Activated gamma-delta T cell (primary cell): Measurements from ENCODE around the gene RALGAPA2.

Source experiments
- DNase-seq: peaks from one replicate; lab custom pipeline; 2025; lab: John Stamatoyannopoulos, UW

RALGAPA2 gene

DNA sequence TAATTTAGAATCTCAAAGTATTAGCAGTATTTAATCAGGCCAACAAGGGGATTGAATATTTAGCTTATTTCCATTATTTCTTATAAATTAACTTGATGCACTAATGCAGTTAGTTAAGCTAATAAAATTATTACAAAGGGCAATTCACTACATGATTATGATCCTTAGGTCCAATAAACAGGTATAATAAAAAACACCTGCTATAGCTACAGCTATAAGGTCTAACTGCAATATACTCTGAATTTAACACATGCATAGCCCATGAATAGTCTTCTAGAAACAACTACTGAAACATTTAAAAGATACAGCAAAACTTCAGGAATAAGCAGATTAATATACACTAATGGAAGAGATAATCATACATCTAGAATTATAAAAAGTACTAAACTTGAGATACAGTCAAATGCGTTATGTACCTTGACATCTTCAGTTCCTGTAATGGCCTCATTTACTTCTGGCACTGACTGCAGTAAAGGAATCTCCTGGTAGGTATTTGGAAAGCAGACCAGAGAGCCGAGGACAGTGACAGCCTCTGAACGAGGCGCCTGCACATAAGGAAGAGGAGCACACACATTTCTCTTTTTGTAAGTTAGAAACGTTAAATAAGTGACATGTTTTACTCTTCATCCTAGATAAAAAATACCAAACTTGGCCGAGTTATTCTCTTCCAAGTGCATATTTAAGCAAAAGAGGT lies 176.1 kb downstream of the RALGAPA2 start:
- no peak for DNase-seq

DNA sequence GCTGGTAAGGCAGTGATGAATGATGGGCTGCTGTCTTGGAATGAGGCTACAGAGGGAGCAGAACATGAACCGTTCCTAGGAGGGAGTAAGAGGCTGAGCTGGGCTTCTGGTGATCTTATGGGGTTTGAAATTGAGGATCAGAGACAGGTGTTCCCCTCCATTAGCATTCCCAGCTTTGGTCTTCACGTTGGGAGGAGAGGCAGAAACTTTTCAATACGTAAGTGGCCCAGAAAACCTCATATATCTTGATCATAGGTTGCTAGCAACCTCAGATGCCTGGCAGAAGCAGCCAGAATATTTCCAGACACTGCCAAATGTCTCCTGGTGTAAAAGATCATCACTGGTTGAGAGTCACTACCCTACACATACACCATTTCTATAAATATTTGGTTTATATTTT lies 177.4 kb downstream of the RALGAPA2 start:
- DNase-seq: no peak

DNA sequence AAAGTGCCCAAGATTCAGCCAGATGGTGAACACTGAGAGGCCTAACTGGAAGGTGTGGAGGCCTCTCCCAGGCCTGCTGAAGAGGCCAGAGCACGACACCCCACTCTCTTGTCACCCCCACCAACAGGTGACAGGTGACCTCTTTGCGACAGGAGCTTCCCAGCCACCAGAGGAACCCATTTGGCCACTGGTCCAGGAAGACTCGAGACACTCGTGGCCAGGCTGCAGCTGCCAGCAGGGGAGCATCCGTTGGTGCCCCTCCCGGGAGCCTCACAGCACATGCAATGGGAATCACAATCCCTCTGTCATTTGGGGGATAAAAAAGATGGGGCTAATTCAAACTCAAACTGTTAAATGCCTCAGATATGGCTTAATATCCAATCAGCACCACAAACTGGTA lies 181.2 kb downstream of the RALGAPA2 start:
- DNase-seq: no peak

DNA sequence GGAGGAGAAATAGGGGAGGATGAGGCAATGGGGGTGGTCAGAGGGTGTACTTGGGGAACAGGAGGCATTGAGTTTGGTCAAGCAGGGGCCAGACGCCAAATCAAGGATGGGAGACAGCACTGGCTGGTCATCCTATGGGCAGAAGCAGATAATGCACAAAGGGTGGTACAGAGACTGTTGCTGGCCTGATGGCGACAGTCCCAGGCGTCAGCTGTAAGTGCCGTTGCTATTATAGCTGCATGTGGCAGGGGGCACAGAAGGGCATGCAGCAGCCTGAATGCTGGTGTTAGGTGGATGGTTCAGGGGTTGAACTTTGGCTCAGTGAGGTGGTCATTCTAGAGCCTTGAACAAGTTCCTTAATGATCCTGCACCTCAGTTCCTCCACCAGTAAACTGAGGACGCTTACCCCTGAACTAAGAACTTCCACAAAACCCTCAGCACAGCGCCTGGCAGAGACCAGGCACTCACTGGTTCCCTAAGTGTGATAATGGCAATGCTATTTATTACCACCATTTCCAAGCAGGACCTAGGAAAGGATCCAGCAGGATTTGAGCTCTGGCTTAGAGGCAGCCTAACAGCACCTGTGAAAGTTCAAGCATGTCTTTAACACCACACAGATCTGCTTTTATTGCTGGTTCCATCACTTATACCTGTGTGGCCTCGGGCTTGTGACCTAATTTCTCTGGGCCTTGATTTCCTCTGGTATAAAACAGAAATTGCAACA lies 181.9 kb downstream of the RALGAPA2 start:
- no peak for DNase-seq

DNA sequence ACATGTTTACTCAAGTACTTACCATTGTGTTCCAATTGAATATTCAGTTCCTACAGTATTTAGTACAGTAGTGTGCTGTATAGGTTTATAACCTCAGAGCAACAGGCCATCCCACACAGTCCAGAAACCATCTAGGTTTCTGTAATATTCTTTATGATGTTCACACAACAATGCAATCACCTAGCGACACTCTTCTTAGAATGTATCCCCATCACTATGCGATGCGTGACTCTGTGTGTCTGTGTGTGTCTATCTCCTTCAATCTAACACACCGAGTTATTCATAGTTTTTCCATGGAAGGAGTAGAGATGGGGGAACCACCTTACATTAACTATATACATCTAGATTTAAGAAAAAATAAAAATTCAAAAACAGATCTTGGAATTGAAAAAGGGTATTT lies 182.8 kb downstream of the RALGAPA2 start:
- DNase-seq: no peak

DNA sequence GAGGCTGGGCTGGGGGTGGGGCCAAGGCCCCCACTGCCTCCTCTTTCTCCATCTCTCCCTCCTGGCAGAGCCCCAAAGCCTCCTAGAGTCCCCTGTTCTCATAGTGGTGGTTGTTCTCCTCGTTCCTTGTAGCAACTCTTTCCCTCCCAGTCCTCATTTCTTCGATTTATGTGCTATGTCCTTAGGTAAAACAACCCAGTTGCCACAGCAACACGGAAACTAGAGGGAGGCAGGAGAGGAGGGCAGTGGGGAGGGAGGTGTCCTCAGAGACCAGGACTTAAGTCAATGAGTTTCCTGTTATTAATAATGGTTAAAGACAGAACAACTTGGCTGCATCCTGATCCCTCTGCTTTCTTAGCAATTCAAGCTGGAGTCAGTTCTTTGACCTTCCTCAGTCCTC lies 183.6 kb downstream of the RALGAPA2 start:
- no peak for DNase-seq

DNA sequence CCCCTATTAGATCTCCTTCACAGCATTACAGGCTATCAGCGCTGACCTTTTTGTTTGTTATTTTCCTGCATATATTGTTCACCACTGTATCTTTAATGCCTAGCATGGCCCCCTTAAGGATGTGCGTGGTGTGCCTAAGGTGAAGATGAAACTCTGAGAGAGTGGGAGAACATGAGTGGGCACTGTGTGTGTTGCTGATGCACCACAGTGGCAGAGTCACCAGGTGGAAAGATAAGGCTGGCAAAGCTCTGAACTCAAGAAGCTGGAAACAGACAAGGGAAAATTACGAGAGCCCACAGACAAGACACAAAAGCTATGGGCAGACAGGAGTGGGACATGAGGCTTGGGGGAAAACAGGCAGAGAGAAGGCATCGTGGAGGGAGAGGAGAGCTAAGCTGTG lies 184.8 kb downstream of the RALGAPA2 start:
- DNase-seq: no peak

DNA sequence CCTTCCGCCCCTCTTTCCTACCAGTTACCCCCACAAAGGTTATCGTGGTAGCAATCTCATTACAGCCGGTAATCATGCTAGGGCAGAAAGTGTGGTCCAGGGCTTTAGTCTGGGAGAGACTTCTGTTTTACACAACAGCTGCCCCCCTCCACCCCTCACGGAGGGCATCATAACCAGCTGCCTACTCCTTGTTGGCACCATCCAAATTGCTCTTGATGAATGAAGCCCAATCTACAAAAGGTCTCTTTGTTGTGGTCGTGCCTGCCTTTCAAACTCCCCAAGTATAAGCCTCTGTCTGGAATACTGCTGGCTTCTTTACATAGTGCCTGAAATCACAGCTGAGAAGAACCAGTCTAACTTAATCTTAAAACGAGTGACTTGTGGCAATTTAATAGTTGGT lies 186.7 kb downstream of the RALGAPA2 start:
- no peak for DNase-seq

DNA sequence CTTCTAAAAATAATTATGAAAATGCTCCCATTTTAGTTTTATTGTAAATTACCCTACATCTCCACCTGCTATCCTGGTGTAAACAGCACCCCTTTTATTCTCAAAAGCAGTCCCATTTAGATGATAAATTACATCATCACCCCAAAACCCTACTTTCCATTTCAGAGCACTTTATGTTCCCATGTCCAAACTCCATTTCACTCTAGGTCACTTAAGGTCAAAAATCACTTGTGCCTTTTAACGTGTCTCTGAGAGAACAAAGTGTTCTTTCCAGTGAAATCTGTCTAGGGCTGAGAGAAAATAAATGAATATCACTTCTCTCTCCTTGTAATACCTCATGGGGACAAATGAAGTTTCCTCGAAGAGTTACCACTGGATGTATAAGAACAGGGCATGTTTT lies 187.2 kb downstream of the RALGAPA2 start:
- no peak for DNase-seq

DNA sequence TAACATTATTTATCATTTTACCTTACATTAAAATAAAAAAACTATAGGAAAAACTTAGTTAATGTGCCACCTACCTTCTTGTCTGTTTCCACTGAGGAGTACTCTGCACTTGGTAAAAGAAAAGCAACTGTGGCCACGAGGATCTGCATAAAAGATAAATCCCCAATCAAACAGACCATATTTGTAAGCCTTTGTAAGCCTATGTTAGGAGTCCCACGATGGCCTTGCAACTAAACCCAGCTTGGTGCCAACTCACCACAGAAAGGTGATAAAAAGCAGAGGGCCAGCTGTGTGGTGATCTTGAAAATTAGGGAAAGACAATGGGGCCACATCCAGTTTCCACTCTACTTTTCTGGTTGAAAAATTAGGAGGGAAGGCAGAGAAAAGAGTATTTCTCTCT lies 187.7 kb downstream of the RALGAPA2 start:
- DNase-seq: no peak

DNA sequence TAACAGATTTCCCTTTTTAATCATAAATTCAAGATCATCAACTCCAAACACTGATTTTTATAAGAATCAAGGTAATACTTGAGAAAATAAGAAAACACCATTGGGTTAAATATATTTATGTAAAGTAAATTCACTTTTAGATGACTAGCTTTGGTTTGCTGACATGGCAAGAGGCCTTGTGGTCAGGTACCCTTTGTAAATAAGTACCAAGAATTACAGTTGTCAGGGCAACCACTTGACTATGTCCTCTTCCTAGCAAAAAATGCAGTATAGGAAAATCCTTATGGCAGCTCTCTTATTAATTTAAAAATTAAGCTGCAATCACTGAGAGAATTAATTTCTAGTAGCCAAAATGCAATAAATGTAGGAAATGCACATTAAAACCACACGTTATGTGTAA lies 190.7 kb downstream of the RALGAPA2 start:
- DNase-seq: no peak

DNA sequence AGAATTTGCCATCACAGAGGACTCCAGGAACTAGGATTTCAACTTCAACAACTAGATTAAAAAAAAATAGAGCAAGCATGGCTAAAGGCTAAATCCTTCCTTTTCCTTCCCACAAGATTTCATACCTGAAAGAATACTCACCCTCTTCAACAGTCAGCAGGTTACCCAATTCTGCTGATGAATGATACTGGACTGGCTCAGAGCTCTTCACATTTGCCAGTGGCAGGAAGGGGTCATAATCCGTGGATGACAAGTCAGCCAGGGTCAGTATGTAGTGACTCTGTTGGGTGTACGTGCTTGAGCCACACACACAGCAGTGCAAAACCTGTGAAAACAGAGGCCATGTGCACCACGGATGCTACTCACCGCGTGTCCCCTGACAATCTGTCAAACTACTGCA lies 191.7 kb downstream of the RALGAPA2 start:
- no peak for DNase-seq

DNA sequence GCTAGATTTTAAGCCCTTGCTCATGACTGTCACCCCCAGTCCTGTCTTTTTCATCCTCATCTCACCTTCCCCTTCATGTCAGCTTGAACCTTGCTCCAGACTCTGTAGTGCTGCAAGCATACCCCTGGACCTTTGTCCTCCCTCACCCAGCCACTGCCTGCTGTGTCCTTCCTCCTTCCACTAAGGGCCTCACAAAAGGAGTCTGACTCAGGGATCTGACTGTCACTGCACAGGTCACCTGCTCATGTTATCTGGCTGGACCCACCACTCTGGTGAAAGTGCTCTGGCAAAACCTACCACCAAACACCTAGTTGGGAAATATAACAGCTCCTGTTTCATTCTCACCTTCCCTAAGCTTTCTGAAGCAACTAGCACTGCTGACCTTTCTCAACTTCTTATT lies 193.2 kb downstream of the RALGAPA2 start:
- DNase-seq: no peak

DNA sequence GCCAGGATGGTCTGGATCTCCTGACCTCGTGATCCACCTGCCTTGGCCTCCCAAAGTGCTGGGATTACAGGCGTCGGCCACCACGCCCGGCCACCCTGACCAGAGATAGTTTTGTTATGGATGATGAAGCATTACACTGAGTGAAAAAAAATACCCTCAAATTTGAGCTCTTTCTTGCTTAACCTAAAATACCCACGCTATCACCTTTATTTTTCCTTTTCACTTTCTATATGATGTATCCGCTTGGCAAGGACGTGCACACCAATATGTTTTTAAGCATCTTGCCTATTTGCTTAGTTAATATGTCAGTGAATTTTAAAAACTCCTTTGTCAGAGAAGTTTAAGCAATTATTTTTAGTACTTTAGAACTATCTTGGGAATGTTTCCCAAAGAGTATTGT lies 194.2 kb downstream of the RALGAPA2 start:
- DNase-seq: no peak

DNA sequence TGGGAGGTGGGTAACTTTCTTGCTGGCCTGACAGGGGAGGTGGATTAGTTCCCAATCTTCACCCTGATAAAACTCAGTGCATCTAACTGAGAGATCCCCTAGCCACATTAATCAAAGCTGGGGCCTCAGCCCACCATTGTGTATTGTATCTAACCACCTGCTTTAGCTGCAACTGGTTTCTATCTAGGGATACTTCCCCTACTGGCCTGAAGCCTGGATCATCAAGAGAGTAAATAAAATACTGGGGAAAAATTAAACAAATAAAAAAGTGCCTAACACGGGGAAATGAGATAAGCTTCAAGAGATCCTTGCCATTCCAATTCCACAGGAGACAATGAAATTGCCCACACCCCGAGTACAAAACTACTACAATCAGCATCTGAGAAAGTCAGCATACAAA lies 195.1 kb downstream of the RALGAPA2 start:
- no peak for DNase-seq

DNA sequence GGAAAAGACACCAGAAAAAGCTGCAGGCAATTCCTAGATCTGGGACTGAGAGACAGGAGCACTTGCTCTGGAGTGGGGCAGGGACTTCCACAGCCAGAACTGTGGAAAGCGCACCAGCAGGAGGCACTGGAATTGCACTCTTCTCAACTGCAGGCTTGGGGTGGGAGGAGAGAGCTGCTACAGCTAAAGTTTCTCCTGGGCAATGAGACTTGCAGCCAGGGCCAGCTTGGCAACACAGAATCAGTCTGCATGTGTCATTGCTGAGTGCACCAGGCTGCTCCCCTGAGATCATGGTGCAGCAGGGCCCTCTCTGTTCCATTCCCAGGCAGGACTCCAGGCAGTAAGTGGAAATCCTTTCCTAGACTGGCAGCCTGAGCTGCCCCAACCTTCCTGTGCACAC lies 198.7 kb downstream of the RALGAPA2 start:
- DNase-seq: no peak

DNA sequence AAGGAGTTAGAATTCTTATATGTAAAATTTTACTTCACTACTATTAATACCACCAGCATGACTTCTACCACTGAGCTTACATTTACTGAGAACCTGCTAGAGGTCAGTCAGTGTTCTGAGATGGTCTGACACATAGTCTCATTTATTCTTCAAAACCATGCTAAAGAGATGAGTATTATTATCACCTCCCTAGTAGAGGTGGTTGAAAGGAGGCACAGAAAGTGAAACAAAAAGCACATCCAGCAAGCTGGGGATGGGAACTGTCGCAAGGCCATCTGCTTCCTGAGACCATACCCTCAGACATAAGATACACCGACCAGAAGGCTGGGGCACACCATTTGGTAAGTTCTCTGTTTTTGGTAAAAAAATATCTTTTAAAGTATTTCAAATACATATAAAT lies 206.9 kb downstream of the RALGAPA2 start:
- no peak for DNase-seq

DNA sequence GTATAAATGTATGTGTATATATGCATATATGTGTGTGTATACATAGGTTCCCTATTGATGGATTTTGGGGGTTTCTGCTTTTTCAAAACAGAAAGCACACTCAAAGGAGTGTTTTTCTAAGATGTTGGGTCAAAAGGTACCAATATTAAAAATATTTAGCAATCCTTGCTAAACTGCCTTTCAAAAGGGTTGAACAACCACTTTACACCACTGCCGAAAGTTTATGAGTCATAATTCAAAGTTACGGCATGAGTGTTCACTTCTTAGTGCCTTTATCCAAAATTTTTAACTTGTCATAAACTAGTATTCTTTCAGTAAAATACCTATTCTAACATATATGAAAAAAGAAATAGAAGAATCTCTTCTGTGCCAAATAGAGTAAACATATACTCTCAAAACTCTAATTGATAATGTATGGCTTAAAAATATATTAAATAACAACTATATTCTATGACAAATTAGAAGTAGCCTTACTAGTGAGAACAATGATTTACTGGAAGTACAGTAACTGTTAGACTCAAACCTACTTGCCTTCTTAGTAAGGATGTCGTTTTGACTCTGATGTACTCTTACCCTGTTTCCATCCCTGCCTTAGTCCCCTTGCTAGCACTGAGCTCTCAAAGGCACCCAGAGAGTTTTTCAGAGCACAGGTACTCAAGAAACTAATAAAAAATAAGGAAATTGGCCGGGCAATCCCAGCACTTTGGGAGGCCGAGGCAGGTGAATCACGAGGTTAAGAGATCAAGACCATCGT lies 208.5 kb downstream of the RALGAPA2 start:
- DNase-seq: no peak

DNA sequence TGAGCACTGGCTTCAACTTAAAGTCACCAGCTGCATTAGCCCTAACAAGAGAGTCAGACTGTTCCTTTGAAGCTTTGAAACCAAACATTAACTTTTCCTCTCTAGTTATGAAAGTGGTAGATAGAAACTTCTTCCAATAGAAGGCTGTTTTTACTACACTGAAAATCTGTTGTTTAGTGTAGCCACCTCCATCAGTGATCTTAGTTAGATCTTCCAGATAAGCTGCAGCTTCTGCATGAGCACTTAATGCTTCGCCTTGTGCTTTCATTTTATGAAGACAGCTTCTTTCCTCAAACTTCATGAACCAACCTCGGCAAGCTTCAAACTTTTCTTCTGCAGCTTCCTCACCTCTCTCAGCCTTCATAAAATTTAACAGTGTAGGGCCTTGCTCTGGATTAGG lies 211.3 kb downstream of the RALGAPA2 start:
- DNase-seq: no peak

DNA sequence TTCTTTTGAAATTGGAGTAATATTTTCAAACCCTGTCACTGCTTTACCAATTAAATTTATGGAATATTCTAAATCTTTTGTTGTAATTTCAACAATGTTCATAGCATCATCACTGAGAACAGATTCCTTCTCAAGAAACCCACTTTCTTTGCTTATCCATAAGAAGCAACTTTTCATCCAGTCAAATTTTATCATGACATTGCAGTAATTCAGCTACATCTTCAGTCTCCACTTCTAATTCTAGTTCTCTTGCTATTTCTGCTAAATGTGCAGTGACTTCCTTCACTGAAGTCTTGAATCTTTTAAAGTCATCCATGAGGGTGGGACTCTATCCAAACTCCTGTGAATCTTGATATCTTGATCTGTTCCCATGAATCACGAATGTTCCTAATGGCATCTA lies 212.1 kb downstream of the RALGAPA2 start:
- DNase-seq: no peak

DNA sequence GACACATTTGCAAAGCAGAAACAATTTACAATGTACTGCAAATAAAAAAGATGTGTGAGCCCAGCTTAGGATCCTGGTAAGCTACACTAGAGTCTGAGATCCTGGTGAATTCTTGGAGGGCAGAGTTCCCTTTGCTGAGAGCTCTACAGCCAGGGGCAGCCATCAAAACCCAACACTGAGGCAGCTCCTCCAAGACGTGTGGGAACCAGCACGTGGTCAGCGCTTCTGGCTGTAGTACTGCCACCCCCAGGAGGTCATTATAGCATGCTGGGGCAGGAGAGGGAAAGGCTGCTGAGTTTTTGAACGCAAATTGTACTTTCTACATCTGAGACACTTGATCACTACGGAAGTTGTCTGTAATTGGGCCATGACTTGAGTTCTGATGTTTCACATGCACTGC lies 213.0 kb downstream of the RALGAPA2 start:
- DNase-seq: no peak

DNA sequence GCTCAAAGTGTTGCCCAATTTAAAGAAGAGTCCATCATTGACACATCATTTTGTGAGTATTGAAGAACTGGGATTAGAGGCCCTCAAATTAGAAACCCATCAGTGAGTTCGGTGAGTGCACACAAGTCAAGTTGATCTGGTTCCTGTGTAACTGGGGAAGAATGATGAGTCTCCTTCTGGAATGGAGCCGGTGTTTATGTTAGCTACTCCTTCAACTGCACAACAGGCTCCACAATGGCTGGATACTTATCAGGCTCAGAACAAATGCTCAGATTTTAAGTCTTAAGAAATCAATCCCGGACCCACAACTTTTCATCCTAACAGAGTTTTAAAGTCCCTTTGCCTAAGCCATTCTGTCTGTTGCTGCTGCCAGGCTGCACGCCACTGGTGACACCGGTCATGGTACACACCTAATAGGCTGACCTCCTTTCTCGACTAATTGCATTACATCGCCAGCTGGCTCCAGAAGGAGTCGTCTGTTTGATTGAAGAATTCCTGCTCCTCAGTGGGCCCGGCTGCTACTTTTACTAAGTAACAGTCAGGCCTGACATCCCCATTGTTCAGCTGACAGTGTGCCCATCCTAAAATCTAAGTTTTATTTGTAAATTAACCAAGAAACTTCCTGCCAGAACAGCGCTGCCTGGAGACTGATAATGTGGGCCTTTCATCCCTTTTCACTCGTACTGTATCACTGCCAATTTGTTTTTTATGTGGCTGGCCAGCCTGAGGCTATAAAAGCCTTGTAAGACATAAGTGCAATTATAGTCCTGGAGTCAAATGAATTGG lies 214.2 kb downstream of the RALGAPA2 start:
- DNase-seq: no peak
